GM23338 (cell line): ENCODE data around the gene C13orf46. TPM values are rescaled to one million over a fixed set of nuclear protein-coding genes. Genes with fewer than 3 reads are reported as not detected.

Experiments
- EZH2 ChIP-seq: fragments of 200-600 bp; sonication (generic); IDR thresholded peaks from one replicate; pipeline ENCODE4 v1.8.0; 2017; ENCODE audit warnings: antibody characterized with exemption, mild to moderate bottlenecking, low read depth; ENCODE audit not compliant: unreplicated experiment
- EZH2phosphoT487 ChIP-seq: fragments of 200-600 bp; sonication (generic); IDR thresholded peaks from one replicate; pipeline ENCODE4 v1.8.1; 2018; ENCODE audit warnings: antibody characterized with exemption; ENCODE audit not compliant: unreplicated experiment
- JUNB ChIP-seq: IDR thresholded peaks from one replicate; pipeline ENCODE4 v1.6.1; 2016; ENCODE audit warnings: antibody characterized with exemption; ENCODE audit not compliant: unreplicated experiment
- NANOG ChIP-seq: IDR thresholded peaks from 2 replicates; pipeline ENCODE4 v1.6.1; 2016; ENCODE audit warnings: antibody characterized with exemption, borderline replicate concordance
- polyA plus RNA-seq: library from polyadenylated mRNA; unstranded; fragments of >200 nt; fragmentation: Nextera tagmentation; extraction: Ambion mirVana; gene quantifications from 2 replicates; pipeline ENCODE4 v1.2.1, GENCODE V29; 2016
- total RNA-seq: library from RNA; depleted of rRNA; stranded (reverse); fragments of >200 nt; shearing (Covaris generic); gene quantifications from 2 replicates; pipeline ENCODE4 v1.2.3, GENCODE V29; 2014
- TF ChIP-seq, protein P1 (sequence below): fragments of 250-450 bp; sonication (Bioruptor Pico); IDR thresholded peaks from 2 replicates; pipeline ENCODE4 v1.5.0; 2020; ENCODE audit warnings: mild to moderate bottlenecking, moderate library complexity
- TF ChIP-seq, protein P2 (sequence below), 2 experiments: fragments of 200-600 bp in 1 of 2; sonication (generic) in 1 of 2; conservative IDR thresholded peaks; 2 replicates each; pipeline versions ENCODE4 v1.5.1 to v1.6.1; 2016 to 2017; ENCODE audit warnings: antibody characterized with exemption in 2 of 2, low read depth in 2 of 2, mild to moderate bottlenecking in 2 of 2, moderate library complexity in 1 of 2
- TF ChIP-seq, protein P3 (sequence below): IDR thresholded peaks from 2 replicates; pipeline ENCODE4 v1.6.1; 2016; ENCODE audit warnings: antibody characterized with exemption

The C13orf46 gene
- total and polyA plus RNA-seq, 2 experiments from 2014 or later: 0.44 to 1.5 TPM

DNA sequence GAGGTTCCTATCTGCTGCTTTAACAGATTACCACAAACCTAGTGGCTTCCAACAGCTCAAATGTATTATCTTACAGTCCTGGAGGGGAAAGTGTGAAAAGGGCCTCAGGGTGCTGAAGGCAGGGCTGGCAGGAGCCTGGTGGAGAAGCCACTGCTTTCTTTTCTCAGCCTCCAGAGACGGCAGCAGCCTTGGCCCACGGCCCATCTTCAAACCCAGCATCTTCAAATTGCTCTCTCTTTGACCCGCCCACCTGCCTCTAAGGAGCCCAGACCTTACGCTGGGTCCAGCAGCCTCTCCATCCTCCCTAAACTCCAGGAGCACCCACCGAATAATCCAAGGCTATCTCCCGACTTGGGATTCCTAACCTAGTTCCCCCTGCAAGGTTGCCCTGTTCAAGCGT, 35.6 kb downstream of the C13orf46 start (continued):
- TF ChIP-seq, protein P1, sequence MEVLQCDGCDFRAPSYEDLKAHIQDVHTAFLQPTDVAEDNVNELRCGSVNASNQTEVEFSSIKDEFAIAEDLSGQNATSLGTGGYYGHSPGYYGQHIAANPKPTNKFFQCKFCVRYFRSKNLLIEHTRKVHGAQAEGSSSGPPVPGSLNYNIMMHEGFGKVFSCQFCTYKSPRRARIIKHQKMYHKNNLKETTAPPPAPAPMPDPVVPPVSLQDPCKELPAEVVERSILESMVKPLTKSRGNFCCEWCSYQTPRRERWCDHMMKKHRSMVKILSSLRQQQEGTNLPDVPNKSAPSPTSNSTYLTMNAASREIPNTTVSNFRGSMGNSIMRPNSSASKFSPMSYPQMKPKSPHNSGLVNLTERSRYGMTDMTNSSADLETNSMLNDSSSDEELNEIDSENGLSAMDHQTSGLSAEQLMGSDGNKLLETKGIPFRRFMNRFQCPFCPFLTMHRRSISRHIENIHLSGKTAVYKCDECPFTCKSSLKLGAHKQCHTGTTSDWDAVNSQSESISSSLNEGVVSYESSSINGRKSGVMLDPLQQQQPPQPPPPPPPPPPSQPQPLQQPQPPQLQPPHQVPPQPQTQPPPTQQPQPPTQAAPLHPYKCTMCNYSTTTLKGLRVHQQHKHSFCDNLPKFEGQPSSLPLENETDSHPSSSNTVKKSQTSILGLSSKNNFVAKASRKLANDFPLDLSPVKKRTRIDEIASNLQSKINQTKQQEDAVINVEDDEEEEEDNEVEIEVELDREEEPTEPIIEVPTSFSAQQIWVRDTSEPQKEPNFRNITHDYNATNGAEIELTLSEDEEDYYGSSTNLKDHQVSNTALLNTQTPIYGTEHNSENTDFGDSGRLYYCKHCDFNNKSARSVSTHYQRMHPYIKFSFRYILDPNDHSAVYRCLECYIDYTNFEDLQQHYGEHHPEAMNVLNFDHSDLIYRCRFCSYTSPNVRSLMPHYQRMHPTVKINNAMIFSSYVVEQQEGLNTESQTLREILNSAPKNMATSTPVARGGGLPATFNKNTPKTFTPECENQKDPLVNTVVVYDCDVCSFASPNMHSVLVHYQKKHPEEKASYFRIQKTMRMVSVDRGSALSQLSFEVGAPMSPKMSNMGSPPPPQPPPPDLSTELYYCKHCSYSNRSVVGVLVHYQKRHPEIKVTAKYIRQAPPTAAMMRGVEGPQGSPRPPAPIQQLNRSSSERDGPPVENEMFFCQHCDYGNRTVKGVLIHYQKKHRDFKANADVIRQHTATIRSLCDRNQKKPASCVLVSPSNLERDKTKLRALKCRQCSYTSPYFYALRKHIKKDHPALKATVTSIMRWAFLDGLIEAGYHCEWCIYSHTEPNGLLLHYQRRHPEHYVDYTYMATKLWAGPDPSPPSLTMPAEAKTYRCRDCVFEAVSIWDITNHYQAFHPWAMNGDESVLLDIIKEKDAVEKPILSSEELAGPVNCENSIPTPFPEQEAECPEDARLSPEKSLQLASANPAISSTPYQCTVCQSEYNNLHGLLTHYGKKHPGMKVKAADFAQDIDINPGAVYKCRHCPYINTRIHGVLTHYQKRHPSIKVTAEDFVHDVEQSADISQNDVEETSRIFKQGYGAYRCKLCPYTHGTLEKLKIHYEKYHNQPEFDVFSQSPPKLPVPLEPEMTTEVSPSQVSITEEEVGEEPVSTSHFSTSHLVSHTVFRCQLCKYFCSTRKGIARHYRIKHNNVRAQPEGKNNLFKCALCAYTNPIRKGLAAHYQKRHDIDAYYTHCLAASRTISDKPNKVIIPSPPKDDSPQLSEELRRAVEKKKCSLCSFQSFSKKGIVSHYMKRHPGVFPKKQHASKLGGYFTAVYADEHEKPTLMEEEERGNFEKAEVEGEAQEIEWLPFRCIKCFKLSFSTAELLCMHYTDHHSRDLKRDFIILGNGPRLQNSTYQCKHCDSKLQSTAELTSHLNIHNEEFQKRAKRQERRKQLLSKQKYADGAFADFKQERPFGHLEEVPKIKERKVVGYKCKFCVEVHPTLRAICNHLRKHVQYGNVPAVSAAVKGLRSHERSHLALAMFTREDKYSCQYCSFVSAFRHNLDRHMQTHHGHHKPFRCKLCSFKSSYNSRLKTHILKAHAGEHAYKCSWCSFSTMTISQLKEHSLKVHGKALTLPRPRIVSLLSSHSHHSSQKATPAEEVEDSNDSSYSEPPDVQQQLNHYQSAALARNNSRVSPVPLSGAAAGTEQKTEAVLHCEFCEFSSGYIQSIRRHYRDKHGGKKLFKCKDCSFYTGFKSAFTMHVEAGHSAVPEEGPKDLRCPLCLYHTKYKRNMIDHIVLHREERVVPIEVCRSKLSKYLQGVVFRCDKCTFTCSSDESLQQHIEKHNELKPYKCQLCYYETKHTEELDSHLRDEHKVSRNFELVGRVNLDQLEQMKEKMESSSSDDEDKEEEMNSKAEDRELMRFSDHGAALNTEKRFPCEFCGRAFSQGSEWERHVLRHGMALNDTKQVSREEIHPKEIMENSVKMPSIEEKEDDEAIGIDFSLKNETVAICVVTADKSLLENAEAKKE: no peak
- TF ChIP-seq JUNB (no peak), EZH2 (no peak), EZH2phosphoT487 (no peak), NANOG (no peak)
- TF ChIP-seq, protein P2, sequence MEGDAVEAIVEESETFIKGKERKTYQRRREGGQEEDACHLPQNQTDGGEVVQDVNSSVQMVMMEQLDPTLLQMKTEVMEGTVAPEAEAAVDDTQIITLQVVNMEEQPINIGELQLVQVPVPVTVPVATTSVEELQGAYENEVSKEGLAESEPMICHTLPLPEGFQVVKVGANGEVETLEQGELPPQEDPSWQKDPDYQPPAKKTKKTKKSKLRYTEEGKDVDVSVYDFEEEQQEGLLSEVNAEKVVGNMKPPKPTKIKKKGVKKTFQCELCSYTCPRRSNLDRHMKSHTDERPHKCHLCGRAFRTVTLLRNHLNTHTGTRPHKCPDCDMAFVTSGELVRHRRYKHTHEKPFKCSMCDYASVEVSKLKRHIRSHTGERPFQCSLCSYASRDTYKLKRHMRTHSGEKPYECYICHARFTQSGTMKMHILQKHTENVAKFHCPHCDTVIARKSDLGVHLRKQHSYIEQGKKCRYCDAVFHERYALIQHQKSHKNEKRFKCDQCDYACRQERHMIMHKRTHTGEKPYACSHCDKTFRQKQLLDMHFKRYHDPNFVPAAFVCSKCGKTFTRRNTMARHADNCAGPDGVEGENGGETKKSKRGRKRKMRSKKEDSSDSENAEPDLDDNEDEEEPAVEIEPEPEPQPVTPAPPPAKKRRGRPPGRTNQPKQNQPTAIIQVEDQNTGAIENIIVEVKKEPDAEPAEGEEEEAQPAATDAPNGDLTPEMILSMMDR (conservative IDR thresholded peaks at IDR 0.05; ENCODE audit: low read depth in 2 of 2): no peak
- TF ChIP-seq, protein P3, sequence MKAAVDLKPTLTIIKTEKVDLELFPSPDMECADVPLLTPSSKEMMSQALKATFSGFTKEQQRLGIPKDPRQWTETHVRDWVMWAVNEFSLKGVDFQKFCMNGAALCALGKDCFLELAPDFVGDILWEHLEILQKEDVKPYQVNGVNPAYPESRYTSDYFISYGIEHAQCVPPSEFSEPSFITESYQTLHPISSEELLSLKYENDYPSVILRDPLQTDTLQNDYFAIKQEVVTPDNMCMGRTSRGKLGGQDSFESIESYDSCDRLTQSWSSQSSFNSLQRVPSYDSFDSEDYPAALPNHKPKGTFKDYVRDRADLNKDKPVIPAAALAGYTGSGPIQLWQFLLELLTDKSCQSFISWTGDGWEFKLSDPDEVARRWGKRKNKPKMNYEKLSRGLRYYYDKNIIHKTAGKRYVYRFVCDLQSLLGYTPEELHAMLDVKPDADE: no peak
